HT1080 (cell line): ENCODE data around the gene B3GAT2. TPM values are rescaled to one million over a fixed set of nuclear protein-coding genes. Genes with fewer than 3 reads are reported as not detected.
A peak's percentile ranks its signal among the peaks of the same experiment; 100 is the strongest.

Source experiments
- DNase-seq: peaks from one replicate; pipeline ENCODE4 v3.0.0-alpha.2; 2015; ENCODE audit warnings: low read depth
- total RNA-seq: library from RNA; depleted of rRNA; stranded (reverse); fragments of >200 nt; shearing (Covaris generic); gene quantifications from 2 replicates; pipeline ENCODE4 v1.2.3, GENCODE V29; 2014

B3GAT2 gene
- total RNA-seq, 1 experiment from 2014 or later = 0.23 TPM

DNA sequence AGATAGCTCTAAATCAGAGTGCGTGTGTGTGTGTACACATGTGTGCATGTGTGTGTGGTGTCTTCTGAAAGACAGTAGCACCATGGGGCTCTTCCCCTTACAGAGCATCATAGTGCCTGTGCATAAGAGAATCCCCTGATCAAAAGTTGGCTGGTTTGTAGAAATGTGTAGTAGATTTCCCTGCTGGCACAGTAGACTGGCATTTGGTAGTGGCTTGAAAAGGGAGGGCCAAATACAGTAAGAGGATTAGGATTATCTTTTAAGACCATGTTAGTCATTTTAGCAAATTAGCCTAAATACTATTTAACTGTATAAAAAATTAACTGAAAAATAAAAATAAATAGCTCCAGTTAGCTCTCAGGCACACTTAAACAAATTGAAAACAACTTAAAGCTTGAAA is 112.6 kb downstream of the B3GAT2 start:
- no peak for DNase-seq

DNA sequence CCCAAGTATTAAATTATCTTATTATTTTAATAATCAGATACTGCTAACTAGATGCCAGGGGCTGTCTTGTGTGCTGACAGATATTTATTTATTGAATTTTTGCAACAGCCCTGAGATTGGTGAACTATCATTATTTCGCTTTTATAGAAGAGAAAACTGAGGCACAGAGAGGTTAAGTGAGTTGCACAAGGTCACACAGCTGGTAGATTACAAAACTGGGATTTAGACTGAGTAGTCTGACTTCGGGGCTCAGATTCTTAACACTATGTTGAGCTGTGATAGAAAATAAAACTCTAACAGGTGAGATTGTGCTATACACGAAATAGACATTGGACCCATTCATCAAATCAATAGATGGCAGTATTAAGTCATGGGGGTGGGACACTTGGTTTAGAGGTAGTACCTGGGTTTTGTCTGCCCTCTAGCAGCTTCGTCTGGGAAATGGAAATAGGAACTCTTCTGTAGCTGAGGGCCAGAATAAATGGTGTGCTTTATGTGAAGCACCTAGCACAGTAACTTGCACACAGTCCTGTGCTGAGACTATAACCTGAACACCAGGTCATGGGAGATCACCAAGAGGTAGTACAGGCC is 113.4 kb downstream of the B3GAT2 start:
- DNase-seq = no peak

DNA sequence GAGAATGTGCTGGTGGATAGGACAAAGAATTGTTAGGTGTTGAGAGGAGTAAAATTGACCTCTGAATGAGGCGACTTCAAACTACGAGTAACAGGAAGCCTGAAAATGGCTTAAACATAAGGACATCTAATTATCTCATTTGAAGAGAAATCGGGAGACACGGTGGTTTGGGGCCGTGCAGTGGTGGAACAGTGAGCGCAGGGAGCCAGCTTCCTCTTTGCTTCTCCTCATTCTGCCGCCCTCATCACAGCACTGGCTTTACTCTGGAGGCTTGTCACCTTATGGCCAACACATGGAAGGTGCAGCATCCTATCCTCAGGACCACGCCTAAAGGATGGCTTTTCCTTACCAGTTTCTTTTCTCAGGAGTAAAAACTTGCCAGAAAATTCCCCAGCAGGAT is 114.3 kb downstream of the B3GAT2 start:
- no peak for DNase-seq

DNA sequence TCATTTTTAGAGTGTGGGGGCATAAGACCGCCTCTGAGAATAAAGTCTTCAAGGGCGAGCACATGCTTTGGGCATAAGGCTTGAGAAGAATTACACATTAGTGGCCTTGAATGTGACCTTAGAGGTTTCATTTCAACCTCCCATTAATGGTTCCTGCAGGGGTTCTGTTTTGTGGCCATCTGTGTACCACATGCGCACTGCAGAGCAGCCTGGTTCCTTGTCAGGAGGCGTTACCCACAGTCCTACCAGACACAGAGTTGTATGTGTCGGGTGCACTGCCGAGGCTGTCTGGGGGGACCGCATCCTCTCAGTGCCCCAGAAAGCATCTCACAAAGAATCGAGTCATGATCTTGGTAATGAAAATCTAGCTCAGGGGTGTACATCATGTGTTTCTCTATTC is 115.7 kb downstream of the B3GAT2 start:
- no peak for DNase-seq

DNA sequence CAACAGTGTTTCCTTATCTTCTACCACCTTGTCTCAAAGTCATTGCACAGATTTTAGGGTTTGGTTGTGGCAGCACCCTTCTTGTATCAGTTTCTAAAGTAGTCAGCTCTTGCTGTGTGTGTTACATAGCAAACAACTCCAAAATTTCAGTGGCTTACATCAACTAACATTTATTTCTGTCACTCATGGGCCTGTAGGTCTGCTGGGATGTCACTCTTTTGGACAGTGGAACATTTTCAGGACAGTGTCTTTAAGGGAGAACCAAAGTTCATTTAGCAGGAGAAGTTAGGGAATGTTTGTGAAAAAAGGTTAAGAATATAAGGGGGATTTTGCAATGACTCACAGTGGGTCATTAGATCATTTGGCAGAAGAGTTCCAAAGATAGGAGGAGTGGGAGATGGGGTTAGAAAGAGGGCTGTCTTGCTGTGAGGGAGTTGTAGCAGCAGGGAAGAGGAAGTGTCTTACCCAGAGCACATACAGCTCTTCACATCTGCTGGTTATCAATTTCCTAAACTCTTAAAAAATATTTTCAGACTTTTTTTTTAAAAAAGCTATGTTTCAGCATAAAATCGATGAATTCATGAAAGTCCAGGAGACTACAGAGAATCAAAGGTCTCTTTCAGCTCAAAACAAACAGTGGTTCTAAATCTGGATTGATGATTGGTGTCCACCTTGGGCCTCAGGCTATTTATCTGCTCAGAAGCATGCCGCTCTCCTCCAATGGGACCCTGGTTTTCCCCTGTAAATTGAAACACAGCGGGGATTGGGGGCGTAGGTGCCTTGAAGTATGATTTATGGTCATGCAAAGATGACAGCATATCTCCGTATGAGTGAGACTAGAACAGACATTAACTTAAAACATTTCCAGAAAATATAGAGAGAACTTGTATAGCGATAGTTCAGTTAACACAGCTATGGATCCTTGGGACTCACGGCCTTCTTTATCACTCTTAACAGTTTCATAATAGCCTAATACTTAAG is 117.3 kb downstream of the B3GAT2 start:
- DNase-seq = no peak

DNA sequence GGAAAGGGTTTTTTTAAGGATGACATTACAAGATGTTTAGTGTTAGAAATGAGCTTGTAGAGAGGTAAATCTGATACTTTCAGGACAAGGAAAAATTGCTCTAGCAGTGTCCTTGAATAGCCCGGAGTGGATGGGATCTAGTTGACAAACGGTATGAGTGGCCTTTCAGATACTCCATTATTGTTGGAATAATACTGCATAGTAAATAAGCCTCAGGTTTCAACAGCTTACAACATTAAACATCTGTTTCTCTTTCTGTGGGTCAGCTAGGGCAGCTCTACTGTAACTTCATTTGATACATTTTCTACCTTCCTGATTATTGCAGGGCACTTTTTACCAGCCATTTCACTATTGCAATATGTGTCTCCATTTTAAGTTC is 118.0 kb downstream of the B3GAT2 start:
- no peak for DNase-seq

DNA sequence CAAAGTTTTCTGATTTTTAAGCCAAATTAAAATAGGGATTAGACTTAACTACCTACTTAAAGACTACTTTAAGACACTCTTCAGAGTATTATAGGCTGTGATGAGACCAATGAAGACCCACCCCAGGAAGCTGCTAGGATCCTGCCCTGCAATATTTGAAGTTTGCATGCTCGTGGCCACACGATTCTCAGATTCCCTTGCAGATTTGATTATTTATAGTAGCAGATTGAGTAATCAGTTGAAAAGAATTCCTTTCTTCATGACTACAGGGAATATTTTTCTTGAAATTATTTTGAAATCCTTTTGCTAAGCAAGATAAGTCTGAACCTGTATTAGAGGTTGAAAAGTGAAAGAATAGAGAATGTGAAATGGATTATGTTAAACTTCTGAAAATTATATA is 122.3 kb downstream of the B3GAT2 start:
- no peak for DNase-seq

DNA sequence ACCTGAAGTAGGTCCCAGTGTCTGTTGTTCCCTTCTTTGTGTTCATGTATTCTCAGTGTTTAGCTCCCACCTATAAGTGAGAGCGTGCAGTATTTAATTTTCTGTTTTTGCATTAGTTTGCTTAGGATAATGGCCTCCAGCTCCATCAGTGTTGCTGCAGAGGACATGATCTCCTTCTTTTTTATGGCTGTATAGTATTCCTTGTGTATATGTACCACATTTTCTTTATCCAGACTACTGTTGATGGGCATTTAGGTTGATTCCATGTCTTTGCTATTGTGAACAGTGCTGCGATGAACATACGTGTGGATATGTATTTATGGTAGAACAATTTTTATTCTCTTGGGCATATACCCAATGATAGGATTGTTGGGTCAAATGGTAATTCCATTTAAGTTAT is 125.4 kb downstream of the B3GAT2 start:
- no peak for DNase-seq

DNA sequence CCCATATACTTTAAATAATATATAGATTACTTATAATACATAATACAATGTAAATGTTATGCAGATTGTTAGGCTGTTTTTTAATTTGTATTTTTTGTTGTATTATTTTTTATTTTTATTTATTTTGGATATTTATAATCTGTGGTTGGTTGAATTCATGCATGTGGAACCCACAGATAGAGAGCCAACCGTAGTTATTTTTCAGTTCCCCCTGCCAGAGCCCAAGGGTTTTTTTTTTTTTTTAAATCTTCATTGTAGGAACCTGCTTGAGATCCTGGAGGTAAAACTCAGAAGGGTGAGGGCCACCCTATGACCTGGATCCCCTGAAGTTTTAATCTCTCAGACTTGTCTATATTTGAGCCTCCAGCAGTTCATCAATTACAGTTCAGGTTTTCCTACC is 133.2 kb downstream of the B3GAT2 start:
- DNase-seq = no peak

DNA sequence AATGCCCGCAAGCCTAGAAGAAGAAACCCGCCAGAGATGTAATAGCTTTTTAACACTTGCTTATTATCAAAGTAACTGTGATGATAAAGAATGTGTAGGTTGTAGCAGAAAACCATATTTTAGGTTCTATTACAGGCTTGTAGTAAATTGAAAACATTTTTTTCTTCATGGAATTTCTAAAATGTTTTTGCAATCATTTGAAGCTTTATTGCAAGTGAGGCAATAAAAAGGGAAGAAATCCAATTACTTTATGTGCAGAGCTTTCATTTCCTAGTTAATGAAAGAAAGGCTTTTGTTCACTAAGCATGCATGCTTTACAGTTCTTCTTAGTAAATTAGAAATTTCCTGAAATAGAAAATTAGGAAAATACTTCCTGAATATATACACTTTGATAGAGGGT is 135.1 kb downstream of the B3GAT2 start:
- DNase-seq = no peak

DNA sequence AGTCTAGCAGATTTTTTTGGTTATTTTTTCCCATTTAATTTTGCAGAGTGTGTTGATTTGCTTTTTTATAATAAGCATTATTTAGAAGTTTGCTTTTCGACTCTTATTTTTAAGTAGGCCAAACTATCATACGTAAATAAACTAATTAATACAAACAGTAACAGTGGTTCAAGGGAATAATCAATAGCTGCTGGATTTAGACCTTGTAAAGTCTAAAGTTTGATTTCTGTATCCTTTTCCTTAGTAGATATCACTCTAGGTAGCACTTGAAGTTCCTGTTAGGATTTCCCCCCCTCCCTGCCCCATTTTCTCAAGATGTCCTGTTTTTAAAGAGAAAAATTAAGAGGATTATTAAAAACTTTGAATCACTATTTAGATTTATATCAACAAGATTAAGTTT is 136.1 kb downstream of the B3GAT2 start:
- no peak for DNase-seq

DNA sequence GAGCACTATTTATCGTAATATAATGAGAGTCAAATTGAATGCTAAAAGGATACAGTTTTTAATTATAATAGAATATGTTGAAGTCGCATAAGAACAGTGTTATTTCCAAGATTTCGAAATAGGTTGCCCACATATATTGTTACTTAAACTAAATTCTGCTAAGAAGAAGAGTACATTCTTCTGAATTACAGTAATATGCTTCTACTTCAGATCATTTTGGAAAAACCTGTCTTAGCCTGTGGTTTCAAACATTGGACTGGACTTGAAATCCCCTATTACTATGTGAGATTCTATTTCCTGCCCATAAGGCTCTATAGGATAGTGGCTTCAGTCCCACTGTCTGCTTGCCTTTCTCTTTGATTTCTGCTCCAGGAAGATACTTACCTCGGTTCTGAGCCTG is 137.2 kb downstream of the B3GAT2 start:
- no peak for DNase-seq

DNA sequence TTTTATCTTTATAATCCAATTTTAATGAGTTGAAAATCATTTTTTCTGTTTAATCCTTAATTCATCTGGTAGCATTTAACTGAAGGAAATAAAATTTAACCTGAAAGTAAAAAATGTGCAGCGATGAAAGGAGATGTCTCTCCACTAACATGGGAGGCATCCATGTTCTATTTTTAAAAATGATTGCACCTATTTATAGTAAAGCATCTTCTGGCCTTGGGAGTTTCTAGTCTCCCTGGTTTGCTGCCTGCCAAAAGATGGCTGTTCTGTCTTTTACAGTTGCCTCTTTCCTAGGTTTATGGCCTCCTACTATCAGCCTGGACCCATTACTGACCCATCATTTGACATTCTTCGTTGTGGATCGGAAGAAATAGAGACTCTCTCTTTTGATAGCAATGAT is 143.0 kb downstream of the B3GAT2 start:
- DNase-seq = no peak

DNA sequence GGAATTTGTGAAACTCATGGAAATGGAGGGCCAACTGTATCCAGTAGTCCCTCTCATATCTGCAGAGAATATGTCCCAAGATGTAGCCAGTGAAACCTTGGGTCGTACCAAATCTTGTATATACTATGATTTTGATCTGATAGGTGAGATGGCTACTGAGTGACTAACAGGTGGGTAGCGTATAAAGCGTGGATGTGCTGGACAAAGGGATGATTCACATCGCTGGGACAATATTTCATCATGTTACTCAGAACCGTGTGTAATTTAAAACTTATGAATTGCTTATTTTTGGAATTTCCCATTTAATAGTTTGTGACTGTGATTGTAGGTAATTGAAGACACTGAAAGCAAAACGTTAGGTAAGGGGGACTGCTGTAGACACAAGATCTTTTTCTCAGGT is 145.1 kb downstream of the B3GAT2 start:
- DNase-seq = peak; percentile 18
